Liver (tissue), 3 donors: ENCODE data around the gene UMAD1.
A peak's percentile ranks its signal among the peaks of the same experiment; 100 is the strongest.

ENCODE experiments used
- HNF4G ChIP-seq: IDR thresholded peaks from 2 replicates; pipeline ENCODE4 v1.6.1; 2016; ENCODE audit warnings: antibody characterized with exemption
- TF ChIP-seq, protein P1 (sequence below): fragments of 150-350 bp; IDR thresholded peaks from 2 replicates; pipeline ENCODE4 v1.5.1; 2017; ENCODE audit warnings: improper control_type of control experiment, low read depth, low read length; ENCODE audit not compliant: missing input control
- TF ChIP-seq, protein P2 (sequence below): IDR thresholded peaks from 2 replicates; pipeline ENCODE4 v1.6.1; 2016; ENCODE audit warnings: antibody characterized with exemption
- TF ChIP-seq, protein P3 (sequence below): IDR thresholded peaks from 2 replicates; pipeline ENCODE4 v1.6.1; 2016; ENCODE audit warnings: antibody characterized with exemption, mild to moderate bottlenecking
- donor health status: healthy.
- donor health status: healthy.

DNA sequence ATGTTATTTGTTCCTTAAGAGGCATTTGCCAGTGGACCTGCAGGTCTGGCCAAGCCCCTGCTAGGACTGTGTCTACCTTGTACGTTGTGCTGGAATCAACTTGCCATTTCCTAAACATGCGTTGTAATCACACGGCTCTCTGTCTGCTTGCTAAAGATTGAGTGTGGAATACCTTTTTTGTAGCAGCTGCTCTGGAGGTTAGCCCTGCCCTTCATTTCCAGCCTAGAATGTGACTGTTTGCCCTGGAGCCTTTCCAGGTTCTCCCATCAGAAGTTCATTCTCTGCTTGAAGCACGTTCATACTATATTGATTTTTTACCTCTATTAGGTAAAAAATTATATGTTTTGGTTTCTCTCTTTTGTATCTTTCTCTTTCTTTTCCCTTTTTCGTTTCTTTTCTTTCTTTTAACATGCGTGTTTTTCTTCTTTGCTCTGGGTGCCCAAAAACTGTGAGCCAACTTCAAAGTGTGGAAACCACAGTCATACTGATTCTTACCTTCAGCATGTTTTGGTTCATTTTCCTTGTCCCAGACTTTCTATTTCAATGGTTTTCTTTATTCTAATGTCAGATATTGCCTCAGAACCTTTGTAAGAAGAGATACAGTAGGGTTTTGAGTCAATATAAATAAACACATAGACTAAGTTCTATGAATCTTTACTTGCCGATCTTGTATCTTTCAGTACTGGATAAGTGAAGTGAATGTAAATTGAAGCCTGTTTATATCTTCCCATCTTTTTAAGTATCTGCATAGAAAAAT lies 189.7 kb downstream of the UMAD1 start:
- TF ChIP-seq, protein P1, sequence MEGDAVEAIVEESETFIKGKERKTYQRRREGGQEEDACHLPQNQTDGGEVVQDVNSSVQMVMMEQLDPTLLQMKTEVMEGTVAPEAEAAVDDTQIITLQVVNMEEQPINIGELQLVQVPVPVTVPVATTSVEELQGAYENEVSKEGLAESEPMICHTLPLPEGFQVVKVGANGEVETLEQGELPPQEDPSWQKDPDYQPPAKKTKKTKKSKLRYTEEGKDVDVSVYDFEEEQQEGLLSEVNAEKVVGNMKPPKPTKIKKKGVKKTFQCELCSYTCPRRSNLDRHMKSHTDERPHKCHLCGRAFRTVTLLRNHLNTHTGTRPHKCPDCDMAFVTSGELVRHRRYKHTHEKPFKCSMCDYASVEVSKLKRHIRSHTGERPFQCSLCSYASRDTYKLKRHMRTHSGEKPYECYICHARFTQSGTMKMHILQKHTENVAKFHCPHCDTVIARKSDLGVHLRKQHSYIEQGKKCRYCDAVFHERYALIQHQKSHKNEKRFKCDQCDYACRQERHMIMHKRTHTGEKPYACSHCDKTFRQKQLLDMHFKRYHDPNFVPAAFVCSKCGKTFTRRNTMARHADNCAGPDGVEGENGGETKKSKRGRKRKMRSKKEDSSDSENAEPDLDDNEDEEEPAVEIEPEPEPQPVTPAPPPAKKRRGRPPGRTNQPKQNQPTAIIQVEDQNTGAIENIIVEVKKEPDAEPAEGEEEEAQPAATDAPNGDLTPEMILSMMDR, result no peak
- TF ChIP-seq, protein P2, sequence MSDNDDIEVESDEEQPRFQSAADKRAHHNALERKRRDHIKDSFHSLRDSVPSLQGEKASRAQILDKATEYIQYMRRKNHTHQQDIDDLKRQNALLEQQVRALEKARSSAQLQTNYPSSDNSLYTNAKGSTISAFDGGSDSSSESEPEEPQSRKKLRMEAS, result peak; percentile 15
- no peak for TF ChIP-seq HNF4G
- TF ChIP-seq, protein P3, sequence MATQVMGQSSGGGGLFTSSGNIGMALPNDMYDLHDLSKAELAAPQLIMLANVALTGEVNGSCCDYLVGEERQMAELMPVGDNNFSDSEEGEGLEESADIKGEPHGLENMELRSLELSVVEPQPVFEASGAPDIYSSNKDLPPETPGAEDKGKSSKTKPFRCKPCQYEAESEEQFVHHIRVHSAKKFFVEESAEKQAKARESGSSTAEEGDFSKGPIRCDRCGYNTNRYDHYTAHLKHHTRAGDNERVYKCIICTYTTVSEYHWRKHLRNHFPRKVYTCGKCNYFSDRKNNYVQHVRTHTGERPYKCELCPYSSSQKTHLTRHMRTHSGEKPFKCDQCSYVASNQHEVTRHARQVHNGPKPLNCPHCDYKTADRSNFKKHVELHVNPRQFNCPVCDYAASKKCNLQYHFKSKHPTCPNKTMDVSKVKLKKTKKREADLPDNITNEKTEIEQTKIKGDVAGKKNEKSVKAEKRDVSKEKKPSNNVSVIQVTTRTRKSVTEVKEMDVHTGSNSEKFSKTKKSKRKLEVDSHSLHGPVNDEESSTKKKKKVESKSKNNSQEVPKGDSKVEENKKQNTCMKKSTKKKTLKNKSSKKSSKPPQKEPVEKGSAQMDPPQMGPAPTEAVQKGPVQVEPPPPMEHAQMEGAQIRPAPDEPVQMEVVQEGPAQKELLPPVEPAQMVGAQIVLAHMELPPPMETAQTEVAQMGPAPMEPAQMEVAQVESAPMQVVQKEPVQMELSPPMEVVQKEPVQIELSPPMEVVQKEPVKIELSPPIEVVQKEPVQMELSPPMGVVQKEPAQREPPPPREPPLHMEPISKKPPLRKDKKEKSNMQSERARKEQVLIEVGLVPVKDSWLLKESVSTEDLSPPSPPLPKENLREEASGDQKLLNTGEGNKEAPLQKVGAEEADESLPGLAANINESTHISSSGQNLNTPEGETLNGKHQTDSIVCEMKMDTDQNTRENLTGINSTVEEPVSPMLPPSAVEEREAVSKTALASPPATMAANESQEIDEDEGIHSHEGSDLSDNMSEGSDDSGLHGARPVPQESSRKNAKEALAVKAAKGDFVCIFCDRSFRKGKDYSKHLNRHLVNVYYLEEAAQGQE, result no peak
